ENCODE data around the gene PPFIBP2. TPM values are rescaled to one million over a fixed set of nuclear protein-coding genes. Genes with fewer than 3 reads are reported as not detected.

The PPFIBP2 gene
- total and polyA plus RNA-seq, 2 of the 13 experiments (the other 11 are each of a cell fraction or from before 2014, with no cell fraction given): 15.0 to 52.5 TPM

DNA sequence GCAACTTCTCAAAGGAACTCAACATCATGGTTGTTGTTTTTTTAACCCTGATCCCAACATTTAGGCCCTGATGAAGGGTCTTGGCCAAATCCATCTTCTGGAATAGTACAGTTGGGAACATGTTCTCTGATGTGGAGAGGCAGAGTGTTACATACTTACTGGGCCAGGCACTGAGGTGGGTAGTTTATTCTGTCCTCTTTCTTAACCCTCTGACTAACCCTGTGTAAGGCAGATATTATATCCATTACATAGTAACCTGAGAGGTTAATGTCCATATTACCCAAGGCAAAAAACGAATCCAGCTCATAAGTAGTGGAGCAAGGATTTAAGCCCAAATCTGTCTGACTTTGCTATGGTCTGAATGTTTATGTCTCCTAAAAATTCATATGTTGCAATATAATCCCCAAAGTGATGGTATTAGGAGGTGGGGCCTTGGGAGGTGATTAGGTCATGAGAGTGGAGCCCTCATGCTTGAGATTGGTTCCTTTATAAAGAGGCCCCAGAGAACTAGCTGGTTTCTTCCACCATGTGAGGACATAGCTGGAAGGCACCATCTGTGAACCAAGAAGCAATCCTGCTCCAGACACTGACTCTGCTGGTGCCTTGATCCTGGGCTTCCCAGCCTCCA is 16.3 kb downstream of the PPFIBP2 start:
- no peak overlapping the region for H3K9ac ChIP-seq (ENCODE audit: insufficient read depth, low read depth, low read length)
- 63% methylated on average over 1 of the region's 1 CpG for WGBS (ENCODE audit: low lambda C conversion rate)
- H3K27ac ChIP-seq (ENCODE audit: extremely low read length, insufficient read depth, low read length): no peak overlapping the region
- no peak overlapping the region for H3K4me3 ChIP-seq (replicated peaks in 1 of 3; ENCODE audit: insufficient read depth in 1 of 3, low read depth in 2 of 3, low read length in 3 of 3)
- intact Hi-C loops (cut with micrococcal nuclease; ENCODE audit: unreplicated experiment): no loop called here
- no peak overlapping the region for H3K4me2 ChIP-seq (ENCODE audit: low read depth, low read length)
- ATAC-seq (no peak), FAIRE-seq (no peak), DNase-seq (ENCODE audit: low spot score) (no peak)
- ChIA-PET POLR2A (no interaction called here), CTCF (ENCODE audit: low intra/inter-chr PET ratio, low total read pairs) (no interaction called here)
- H3K79me2 ChIP-seq (ENCODE audit: insufficient read depth, low read length): no peaks in the 10 kb centered on the region
- H4K20me1 ChIP-seq (ENCODE audit: insufficient read depth, low read length): no peaks in the 10 kb centered on the region
- H3K9me3 ChIP-seq (ENCODE audit: low read length): no peaks in the 10 kb centered on the region
- H3K36me3 ChIP-seq (replicated peaks in 1 of 2; ENCODE audit: control insufficient read depth in 1 of 2, insufficient read depth in 2 of 2, low read length in 2 of 2): no peaks in the 10 kb centered on the region; a peak in 1 of 5 replicates
- H3K27me3 ChIP-seq (ENCODE audit: control insufficient read depth in 1 of 2, insufficient read depth in 2 of 2, low read length in 2 of 2): no peaks in the 10 kb centered on the region
- BruUV-seq (replicated peaks): no TSS peak
- peaks cover 21% of the 10 kb centered on the region for H3K4me1 ChIP-seq (ENCODE audit: insufficient read depth, low read length)
- in situ Hi-C loops (cut with HindIII; ENCODE audit: extremely low pct_ligation_motif_present, low pct_unique_long_range_greater_than_20kb): no loop called here
- H2AFZ ChIP-seq (ENCODE audit: low read length): no peak overlapping the region
- TF ChIP-seq ZNF781 (CRISPR knock-in tag; IDR thresholded peaks at IDR 0.05; ENCODE audit: borderline replicate concordance, not compliant biosample characterization): no peak
- no peak for TF ChIP-seq ZIK1 (CRISPR knock-in tag; IDR thresholded peaks at IDR 0.05; ENCODE audit: borderline replicate concordance, low read depth)
- TF ChIP-seq ZNF431 (CRISPR knock-in tag; IDR thresholded peaks at IDR 0.05; ENCODE audit: borderline replicate concordance, low read depth): no peak
- no peak for TF ChIP-seq SIX4 (CRISPR knock-in tag; IDR thresholded peaks at IDR 0.05)
- TF ChIP-seq, protein P1, sequence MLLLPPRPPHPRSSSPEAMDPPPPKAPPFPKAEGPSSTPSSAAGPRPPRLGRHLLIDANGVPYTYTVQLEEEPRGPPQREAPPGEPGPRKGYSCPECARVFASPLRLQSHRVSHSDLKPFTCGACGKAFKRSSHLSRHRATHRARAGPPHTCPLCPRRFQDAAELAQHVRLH (CRISPR knock-in tag; IDR thresholded peaks at IDR 0.05; ENCODE audit: borderline replicate concordance, low read depth): no peak
- no peak for TF ChIP-seq HIVEP1 (CRISPR knock-in tag; IDR thresholded peaks at IDR 0.05)
- no peak for TF ChIP-seq RCOR2 (CRISPR knock-in tag; IDR thresholded peaks at IDR 0.05)
- TF ChIP-seq, protein P2, sequence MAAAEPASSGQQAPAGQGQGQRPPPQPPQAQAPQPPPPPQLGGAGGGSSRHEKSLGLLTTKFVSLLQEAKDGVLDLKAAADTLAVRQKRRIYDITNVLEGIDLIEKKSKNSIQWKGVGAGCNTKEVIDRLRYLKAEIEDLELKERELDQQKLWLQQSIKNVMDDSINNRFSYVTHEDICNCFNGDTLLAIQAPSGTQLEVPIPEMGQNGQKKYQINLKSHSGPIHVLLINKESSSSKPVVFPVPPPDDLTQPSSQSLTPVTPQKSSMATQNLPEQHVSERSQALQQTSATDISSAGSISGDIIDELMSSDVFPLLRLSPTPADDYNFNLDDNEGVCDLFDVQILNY (CRISPR knock-in tag; conservative IDR thresholded peaks at IDR 0.05): no peak
- TF ChIP-seq RBM39 (IDR thresholded peaks at IDR 0.05; ENCODE audit: low read depth, low read length, poor library complexity, severe bottlenecking): no peak
- TF ChIP-seq KLF16 (CRISPR knock-in tag; IDR thresholded peaks at IDR 0.05): no peak
- no peak for TF ChIP-seq MIER2 (CRISPR knock-in tag; IDR thresholded peaks at IDR 0.05)
- TF ChIP-seq TARDBP (CRISPR knock-in tag; IDR thresholded peaks at IDR 0.05): no peak
- no peak for TF ChIP-seq ATF7-NPFF (CRISPR knock-in tag; IDR thresholded peaks at IDR 0.05; ENCODE audit: low read depth)
- TF ChIP-seq, protein P3, sequence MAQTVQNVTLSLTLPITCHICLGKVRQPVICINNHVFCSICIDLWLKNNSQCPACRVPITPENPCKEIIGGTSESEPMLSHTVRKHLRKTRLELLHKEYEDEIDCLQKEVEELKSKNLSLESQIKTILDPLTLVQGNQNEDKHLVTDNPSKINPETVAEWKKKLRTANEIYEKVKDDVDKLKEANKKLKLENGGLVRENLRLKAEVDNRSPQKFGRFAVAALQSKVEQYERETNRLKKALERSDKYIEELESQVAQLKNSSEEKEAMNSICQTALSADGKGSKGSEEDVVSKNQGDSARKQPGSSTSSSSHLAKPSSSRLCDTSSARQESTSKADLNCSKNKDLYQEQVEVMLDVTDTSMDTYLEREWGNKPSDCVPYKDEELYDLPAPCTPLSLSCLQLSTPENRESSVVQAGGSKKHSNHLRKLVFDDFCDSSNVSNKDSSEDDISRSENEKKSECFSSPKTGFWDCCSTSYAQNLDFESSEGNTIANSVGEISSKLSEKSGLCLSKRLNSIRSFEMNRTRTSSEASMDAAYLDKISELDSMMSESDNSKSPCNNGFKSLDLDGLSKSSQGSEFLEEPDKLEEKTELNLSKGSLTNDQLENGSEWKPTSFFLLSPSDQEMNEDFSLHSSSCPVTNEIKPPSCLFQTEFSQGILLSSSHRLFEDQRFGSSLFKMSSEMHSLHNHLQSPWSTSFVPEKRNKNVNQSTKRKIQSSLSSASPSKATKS (CRISPR knock-in tag; IDR thresholded peaks at IDR 0.05): no peak
- no peak for TF ChIP-seq ZBTB1 (CRISPR knock-in tag; IDR thresholded peaks at IDR 0.05; ENCODE audit: borderline replicate concordance)
- no peak for TF ChIP-seq ZKSCAN1 (IDR thresholded peaks at IDR 0.05; ENCODE audit: low read length)
